Stimulated activated CD8-positive, alpha-beta memory T cell treated with anti-CD3 and anti-CD28 coated beads, Interleukin-4, amount 100 ng/mL, for 48 hours (primary cell): ENCODE results near the gene MSN.
A peak's percentile ranks its signal among the peaks of the same experiment; 100 is the strongest.
"Not testable (repeated sequence)": the region's sequence is repeated elsewhere in the genome, so short reads cannot be mapped to it uniquely, and the experiment has no call there.

Source experiments
- DNase-seq: peaks from one replicate; pipeline ENCODE4 v3.0.0-alpha.2; 2020

MSN gene

DNA sequence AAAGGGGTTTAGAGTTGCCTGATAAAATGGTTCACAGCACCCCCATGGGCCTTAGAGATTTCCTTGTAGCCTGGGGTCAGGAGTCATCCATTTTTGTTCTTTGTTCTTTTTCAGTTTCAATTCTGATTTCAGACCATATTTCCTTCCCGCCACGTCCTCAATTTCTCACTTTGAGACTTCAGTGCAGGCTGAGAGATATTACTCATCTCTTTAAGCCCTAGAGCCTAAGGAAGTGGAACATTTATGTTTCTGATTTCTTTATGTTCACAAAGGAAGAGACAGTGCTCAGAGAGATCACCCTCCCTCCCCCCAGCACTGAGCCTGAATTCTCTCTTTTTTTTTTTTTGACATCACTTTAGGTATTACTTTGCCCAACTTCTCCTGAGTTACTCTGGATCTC lies 56.3 kb downstream of the MSN start:
- no peak for DNase-seq

DNA sequence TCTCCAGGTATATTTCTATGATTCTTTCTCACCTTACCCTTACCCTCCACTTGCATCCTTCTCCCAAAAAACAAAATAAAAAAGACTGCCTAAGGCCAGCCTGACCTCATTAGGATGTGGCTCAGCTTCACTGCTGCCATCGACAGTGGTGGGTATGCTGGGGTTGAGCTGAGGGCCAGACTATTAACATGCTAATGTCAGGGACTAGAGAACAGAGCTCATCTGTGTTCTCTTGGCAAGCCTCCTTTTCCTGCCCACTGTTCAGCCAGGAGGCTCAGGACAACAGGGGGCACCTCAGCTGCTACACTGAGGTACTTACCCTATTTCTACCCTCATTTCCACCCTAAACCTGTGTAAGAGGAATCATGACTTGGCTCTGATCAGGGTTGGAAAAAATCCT lies 59.3 kb downstream of the MSN start:
- DNase-seq: no peak

DNA sequence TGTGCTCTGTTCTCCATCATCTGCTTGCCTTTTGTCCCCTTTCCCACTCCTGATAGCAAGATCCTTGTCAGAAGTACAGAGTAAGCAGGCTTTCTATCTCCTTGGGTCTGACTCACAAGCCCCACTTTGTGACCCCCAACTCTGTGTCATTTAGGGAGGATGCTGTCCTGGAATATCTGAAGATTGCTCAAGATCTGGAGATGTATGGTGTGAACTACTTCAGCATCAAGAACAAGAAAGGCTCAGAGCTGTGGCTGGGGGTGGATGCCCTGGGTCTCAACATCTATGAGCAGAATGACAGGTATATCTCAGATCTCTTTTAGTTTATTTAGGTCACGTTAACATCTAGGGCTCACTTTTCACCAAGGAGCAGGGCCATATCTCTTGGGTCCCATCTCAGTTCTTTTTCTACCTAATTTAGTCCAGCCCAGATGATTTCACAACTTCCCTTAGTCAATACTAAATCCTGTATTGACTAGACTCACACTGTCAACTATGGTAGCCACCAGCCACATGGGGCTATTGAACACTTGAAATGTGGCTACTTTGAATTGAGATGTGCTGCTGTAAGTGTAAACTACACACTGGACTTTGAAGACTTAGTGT lies 64.3 kb downstream of the MSN start:
- no peak for DNase-seq

DNA sequence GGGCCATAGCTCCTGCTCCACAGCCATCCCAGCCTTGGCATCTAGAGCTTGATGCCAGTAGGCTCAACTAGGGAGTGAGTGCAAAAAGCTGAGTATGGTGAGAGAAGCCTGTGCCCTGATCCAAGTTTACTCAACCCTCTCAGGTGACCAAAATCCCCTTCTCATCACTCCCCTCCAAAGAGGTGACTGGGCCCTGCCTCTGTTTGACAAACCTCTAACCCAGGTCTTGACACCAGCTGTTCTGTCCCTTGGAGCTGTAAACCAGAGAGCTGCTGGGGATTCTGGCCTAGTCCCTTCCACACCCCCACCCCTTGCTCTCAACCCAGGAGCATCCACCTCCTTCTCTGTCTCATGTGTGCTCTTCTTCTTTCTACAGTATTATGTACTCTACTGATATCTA lies 73.5 kb downstream of the MSN start:
- DNase-seq: no peak

DNA sequence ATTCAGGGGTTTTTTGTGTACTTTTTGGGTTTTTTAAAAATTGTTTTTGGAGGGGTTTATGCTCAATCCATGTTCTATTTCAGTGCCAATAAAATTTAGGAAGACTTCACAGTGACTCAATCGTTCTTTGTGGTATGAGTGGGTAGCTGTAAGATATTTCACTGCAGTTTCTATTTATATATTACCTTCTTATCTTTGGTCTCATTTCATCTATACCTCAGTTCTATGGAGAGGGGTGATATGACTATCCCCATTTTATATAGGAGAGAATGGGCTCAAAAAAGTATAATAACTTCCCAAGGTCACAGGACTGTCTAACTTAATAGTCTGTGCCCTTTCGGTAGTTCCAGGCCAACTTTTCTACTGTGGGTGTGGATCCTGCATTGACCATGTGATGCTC lies 74.4 kb downstream of the MSN start:
- DNase-seq: no peak

DNA sequence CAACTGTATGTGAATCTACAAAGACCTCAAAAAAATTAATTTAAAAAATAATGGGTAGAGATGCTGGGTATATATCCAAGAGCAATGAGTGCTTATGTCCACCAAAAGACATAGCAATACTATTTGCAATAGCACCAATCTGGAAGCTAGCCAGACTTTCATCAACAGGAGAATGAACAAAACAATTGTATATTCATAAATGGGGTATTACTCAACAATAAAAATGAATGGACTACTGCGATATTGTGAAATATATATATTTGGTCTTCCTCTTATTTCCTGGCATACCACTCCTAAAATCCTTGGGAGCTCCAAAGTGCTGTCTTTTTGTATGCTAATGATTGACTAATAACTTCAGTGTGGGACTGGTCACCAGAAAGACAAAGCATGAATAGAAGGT lies 77.5 kb downstream of the MSN start:
- DNase-seq: no peak

DNA sequence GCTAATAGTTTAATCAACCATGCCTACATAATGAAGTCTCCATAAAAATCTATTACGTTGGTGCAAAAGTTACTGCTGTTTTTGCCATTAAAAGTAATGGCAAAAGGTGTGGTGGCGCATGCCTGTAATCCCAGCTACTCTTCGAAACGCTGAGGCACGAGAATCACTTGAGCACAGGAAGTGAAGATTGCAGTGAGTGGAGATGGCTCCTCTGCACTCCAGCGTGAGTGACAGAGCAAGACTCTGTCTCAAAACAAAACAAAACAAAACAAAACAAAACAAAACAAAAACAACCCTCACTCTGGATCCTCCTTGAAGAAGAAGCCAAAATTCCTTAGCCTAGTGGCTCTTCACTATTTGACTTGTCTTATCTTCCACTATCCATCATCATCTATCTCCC lies 78.0 kb downstream of the MSN start:
- no peak for DNase-seq

DNA sequence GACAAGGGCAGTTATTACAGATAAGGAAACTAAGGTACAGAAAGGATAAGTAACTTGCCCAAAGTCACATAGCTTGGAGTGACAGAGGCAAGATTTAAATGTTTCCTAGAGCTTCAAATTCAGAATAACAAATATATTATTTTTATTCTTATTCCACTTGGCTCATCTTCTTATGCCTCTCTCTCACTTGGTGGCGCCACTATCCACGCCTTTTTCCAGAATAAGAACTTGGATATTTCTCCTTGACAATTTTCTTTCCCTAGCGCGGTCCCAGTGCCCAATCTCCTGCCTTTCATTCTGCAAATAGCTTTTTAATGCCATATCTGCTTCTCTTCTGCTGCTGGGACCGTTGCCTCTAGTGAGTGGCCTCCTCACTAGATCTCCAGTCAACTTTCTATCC lies 78.5 kb downstream of the MSN start:
- no peak for DNase-seq

DNA sequence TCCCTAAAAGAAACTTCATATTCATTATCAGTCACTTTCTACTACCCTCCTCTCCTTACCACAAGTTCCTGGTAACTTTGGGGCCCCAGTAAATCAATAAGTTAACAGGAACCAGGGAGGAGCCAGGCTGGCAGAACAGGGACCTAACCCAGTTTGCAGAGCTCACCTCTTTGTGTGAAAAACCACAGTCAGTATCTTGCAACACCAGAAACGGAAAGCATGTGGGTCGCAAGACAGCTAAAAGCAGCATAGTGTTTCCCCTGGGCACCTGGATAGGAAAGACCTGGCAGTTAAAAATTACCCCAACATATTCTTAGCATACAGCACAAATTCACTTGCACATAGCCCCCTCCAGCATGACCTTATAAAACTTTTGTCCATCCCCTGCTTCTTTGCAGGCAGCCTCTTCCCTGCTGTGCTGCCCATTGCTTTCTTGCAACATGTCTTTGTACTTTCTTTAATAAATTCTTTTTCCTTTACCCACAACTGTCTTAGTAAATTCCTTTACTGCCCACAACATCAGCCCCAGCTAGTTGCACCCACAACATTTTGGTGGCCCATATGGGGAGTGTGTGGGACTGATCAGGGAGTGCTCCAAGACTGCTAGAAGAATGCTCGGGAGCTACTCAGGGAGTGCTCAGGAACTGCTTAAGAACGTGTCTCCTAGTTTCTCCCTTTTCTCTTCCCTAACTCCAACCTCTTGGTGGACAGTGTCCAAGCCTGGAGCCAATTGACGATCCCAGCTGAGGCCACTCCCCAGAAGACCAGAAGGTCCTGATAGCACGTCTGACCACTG lies 83.4 kb downstream of the MSN start:
- DNase-seq: peak; percentile 49

DNA sequence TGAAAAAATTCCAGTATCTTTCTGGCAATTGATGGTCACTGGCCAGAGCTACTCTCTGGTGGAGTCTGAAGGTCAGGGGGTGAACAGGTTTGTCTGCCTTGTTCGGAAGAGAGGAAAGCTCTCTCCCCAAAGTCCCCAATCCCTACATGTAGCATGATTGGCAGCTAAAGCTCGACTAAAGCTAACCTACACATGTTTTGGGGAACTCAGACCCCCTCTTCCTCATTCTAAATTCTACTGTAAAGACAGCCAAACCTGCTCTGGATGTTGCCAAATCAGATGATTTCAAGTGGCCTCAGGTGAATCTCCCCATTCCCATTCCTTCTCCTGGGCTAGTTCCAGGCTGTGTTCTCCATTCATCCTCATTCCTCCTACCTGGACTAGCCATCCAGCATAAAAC lies 84.1 kb downstream of the MSN start:
- no peak for DNase-seq

DNA sequence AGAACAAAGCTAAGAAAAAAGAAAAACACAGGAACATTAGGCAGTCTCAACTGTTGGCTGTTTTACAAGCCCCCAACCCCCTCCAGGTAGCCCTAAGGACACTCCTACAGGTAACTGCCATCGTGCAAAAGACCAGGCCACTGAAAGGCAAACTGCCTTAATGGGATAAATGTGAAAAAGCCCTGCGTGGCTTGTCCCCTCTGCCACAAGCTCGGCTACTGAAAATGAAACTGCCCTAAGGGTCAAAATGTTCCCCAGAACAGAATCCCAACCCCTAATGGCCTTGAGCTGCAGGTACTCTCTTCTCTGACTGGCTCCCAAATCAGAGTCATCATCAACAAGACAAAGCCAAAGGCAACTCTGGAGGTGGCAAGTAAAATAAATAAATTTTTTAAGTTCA lies 84.8 kb downstream of the MSN start:
- no peak for DNase-seq

DNA sequence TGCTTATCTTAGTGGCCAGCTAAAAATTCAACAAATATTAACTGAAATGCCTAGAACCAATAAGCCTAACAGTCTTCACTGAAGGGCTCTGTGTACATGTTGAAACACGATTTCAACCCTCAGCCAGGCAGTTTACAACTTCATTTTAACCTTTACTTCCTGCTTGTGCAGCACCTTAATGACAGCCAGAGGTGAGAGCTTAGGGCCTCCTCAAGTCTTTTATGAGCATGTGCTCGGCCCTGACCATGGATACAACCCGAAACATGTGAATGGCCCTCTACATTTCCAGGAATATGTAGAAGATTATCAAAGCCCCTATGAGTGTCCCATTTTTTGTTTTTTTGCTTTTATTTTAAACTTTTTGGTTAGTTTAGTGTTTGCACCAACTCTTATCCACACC lies 88.3 kb downstream of the MSN start:
- no peak for DNase-seq

DNA sequence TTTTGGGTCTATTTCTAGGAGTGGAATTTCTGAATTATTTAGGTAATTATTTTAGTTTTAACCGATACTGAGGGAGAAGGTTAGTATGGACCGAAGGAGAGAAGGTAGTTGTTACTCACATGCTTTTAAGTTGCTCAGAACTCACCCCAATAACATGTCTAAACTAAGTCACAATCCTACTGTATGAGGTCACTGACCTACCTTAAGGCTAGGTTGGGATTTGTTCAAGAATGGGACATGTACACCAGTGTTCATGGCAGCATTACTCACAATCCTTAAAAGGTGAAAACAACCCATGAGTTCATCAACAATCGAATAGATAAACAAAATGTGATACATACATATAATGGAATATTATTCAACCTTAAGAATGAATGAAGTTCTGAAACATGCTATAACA lies 90.5 kb downstream of the MSN start:
- no peak for DNase-seq

DNA sequence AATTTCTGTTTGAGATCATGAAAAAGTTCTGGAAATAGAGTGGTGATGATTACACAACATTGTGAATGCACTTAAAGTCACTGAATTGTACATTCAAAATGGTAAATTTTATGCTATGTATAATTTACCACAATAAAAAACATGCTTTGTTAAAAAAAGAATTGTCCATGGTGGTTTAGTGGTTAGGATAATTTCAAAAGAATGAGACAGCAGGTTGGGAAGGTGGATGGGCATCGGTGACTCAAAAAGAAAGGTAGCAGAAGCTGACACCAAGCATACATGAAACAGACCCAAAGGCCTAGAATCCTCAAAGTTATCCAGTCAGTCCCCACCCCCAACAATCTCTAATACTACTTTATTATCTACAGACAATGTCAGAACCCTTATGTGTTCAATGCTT lies 91.1 kb downstream of the MSN start:
- DNase-seq: no peak

DNA sequence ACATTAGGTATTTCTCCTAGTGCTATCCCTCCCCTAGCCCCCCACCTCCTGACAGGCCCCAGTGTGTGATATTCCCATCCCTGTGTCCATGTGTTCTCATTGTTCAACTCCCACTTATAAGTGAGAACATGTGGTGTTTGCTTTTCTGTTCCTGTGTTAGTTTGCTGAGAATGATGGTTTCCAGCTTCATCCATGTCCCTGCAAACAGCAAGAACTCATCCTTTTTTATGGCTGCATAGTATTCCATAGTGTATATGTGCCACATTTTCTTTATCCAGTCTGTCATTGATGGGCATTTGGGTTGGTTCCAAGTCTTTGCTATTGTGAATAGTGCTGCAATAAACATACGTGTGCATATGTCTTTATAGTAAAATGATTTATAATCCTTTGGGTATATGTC lies 92.1 kb downstream of the MSN start:
- DNase-seq: not testable (repeated sequence)

DNA sequence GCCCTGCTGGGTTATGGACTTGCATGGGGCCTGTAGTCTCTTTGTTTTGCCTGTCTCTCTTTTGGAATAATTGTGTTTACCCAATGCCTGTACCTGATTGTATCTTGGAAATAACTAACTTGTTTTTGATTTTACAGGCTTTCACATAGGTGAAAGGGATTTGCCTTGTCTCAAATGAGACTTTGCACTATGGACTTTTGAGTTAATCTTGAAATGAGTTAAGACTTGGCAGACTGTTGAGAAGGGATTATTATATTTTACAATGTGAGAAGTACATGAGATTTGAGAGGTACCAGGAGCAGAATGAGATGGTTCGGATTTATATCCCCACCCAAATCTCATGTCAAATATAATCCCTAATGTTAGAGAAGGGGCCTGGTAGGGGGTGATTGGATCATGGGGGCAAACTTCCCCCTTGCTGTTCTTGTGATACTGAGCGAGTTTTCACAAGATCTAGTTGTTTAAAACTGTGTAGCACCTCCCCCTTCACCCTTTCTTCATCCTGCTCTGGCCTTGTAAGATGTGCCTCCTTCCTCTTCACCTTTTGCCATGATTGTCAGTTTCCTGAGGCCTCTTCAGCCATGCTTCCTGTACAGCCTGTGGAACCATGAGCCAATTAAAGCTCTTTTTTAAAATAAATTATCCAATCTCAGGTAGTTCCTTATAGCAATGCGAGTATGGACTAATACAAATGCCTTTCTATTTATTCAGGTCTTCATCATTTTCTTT lies 102.3 kb downstream of the MSN start:
- DNase-seq: no peak

DNA sequence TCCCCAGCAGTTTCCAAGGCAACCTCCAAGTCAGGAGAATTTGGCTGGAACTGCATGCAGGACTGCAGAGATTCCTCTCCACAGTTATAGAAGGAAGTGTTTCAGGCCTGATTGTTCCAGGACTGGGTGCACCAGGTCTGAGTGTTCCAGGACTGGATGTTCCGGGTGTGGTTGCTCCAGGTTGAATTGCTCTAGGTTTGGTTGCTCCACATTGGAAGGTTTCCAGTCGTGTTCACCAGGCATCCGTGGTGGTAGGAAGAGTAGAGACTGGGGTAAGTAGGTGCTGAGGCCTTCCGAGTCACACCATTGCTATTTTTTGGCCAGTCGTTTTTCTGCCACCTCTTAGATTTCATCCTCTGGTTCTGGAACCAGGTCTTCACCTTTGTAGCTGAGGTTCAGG lies 105.4 kb downstream of the MSN start:
- DNase-seq: no peak

DNA sequence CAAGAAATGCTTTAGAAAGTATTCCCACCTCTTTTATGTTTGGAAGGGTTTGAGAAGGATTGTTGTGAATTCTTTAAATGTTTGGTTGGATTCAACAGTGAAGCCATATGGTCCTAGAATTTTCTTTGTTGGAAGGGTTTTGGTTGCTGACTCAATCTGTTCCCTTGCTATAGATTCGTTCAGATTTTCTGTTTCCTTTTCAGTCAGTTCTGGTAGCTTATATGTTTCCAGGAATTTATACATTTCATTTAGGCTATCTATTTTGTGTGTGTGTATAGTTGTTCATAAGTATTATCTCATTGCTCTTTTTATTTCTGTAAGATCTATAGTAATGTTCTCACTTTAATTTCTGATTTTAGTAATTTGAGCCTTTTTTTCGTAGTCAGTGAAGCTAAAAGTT lies 114.4 kb downstream of the MSN start:
- DNase-seq: no peak

DNA sequence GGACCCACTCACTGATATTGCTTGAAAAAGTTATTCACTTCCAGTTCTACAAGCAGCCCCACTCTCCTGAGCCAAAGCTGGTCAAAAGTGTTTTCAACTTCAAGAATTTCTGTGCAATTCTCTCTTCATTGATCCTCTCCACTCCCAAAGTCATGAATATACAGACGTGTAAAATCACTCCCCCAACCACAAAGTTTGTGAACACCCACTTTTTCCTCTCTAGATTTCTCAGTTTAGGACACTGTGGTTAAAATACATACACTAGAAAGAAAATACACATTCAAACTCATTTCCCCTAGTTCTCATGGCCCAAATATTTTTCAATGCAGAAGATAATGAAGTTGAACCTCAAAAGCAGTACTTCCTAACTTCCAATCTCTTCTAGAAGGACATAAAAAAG lies 116.3 kb downstream of the MSN start:
- no peak for DNase-seq
